Activated CD8-positive, alpha-beta memory T cell treated with anti-CD3 and anti-CD28 coated beads, Interleukin-2, amount 50 U/mL, for 24 hours (primary cell): Measurements from ENCODE around the gene CAV1.
"Not testable (repeated sequence)": the region's sequence is repeated elsewhere in the genome, so short reads cannot be mapped to it uniquely, and the experiment has no call there.

Experiments used
- DNase-seq: peaks from one replicate; pipeline ENCODE4 v3.0.0-alpha.2; 2020; ENCODE audit errors: extremely low read depth

CAV1 gene

DNA sequence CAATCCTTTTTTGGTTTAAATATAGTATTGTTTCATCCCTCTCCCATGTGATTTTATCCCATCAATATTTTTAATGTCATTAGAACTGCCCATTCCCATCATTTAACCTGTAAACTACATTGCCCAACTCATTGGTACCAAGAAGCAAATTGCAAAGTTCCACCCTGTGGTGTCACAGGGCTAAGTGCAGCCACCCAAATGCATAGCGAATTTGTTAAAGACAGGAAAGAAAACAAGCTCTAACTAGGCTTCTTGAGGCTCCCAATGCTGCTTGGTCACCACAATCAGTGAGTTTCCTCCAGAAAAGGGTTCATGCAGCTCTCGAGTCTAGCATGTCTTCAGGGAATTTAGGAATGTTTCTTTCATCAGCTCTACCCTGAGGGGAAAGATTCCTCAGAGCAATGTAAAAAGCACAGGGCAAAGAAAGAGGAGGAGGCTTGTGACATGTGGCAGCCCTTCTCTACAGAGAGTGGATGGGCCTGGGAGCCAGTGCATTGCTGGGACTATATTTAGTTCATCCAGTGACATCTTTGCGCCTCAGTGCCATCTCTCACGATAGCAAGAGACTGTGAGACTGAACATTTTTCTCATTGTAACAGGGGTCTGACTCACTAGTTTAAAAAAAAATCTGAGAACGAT is 58.1 kb downstream of the CAV1 start:
- DNase-seq = no peak

- DNase-seq = no peak
Observed at GRCh38 chr7:116583653-116584052, 58.8 kb downstream of the CAV1 start.

DNA sequence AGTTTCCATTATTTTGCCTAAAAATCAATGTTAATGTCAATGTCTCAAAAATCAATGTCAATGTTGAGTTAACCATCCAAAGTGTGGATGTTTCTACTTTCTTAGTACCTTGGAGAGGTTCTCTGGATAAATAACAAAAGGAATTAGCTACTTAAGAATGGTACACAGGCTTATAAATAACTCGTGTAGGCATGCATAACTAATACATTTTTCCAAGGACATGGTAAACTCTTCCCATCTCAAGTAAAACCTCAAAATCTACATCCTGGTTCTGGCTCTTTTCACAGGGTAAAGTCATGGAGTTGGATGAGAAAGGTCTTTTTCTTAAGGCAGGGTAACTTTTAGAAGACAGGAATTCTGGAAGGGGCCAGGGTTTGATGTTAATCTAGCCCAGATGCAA is 59.9 kb downstream of the CAV1 start:
- DNase-seq = no peak

- no peak for DNase-seq
Observed at GRCh38 chr7:116585392-116585791, 60.6 kb downstream of the CAV1 start.

GRCh38 chr7:116585967-116586366 is 61.1 kb downstream of the CAV1 start:
- no peak for DNase-seq

GRCh38 chr7:116587200-116587599 is 62.4 kb downstream of the CAV1 start:
- not testable (repeated sequence) for DNase-seq

DNA sequence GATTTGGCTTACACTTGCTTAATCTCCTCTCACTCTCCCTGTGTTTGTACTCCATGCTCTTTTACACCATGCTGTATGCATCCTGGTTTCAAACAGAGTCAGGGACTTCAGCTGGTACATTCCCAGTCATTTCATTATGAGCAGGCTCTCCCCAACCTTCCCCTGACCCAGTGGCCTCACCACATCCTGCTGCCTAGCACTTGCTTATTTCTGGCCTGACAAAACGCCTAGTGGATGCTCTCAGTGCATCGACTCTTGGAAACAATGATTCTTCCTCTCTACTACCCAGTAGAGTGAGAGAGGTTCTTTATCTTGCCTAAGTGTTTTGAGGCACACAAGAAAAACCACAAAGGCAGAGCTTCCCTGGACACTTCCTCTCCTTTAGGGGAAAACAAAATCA is 63.4 kb downstream of the CAV1 start:
- DNase-seq = no peak

DNA sequence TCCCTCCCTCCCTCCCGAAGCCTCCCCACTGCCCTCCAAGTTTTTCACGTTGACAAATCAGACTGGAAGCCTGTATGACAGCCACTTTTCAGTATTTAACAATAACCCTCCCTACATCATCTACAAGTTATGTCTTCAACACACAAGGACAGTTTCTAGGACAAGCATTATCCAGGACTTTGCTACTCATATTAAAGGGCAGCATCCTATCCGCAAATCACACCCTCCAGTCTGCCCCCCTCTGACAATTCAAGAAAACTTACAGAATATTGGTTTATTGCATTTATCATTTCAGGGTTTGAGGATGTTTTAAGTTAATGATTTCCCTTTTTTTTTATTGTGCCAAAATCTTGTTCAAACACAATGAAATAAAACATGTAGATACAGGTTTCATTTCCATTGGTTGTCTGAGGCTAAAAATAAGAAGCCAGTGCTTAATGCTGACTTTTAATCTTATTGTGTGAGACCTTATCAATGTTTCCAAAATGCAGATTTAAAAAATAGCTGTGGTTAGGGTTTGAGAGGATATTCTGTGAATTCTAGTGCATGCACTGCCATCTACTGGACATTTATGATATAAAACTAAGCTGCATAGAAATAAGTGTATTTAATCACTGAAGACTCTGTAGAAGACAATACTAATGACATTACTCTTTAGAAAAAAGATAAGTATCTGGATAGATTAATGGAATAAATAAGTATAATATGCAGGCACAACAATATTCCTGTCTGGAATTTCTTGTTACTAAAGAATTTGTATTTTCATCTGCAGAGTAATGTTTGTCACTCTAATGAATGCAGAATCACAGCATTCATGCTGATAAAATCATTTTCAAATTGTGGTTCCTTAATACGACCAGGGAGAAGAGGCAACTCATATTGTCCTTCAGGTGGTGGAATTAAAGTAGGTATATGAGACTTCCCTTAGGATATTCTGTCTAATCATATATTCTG is 64.1 kb downstream of the CAV1 start:
- DNase-seq = no peak

- no peak for DNase-seq
Observed at GRCh38 chr7:116591202-116592040, 66.6 kb downstream of the CAV1 start.

DNA sequence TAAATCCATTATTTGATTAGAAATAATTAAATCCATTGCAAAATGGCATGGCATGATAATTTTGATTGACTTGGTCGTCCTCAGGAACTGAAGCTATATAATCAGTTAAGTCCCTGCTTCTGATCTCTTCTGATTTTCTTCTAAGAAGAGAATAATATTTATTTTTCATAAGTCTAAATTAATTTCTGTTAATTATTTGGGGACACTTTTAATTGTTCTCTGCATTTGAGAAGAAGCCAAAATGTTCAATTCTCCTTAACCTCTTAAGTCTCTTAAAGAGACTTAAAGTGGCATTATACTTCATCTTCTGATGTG is 67.2 kb downstream of the CAV1 start:
- no peak for DNase-seq

GRCh38 chr7:116592445-116592844 is 67.6 kb downstream of the CAV1 start:
- no peak for DNase-seq

DNA sequence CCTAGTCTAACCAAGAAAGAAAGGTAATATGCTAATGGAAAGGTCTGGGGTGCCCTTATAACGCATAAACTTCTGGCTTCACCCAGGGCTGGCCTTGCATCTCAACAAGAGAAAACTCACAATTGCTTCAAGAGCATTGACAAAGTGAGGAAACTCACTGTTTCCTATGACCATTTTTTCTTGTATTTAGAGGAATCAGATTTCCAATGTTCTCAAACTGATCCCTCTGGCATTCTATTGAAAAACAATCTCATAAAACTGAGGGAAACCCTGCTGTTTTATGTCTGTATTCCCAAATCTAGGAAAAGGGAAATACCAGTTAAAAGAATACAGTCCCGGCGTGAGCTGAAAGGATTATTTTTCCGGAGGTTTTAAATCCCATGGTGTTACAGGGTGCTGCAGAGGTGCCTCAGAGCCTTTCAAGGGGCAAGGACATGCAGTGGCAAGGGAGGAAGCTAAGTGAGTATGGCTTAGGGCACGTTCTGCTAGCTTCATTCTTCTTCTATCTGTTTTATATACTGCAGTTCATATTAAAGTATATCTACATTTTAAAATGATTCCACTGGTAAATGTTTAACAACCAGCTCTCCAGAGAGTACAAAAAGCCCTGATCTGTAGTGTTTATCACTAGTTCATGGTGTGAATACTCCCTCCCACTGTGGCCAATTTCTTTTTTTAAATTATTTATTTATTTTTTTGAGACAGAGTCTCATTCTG is 68.7 kb downstream of the CAV1 start:
- no peak for DNase-seq

- no peak for DNase-seq
Observed at GRCh38 chr7:116595063-116595462, 70.2 kb downstream of the CAV1 start.

DNA sequence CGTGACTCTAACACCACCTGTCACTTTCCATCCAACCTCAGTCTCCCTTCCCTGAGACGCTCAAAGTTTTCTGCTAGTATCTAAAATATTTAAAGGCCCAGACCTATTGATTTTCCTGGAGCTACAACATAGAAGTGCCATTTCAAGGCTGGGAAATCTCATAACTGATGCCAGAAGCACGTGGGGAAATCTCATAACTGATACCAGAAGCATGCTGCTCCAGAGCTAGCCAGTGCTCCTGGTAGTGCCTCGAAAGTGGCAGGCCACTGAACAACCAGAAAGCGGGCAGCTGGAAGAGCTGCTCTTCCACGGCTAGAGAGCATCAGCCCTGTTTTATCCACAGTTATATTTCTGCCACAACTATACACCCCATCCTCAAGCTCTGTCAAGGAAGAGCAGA is 72.5 kb downstream of the CAV1 start:
- DNase-seq = no peak

GRCh38 chr7:116598278-116598677 is 73.4 kb downstream of the CAV1 start:
- no peak for DNase-seq

- DNase-seq = no peak
Observed at GRCh38 chr7:116598861-116599260, 74.0 kb downstream of the CAV1 start.

GRCh38 chr7:116601426-116601825 is 76.6 kb downstream of the CAV1 start:
- DNase-seq = no peak

DNA sequence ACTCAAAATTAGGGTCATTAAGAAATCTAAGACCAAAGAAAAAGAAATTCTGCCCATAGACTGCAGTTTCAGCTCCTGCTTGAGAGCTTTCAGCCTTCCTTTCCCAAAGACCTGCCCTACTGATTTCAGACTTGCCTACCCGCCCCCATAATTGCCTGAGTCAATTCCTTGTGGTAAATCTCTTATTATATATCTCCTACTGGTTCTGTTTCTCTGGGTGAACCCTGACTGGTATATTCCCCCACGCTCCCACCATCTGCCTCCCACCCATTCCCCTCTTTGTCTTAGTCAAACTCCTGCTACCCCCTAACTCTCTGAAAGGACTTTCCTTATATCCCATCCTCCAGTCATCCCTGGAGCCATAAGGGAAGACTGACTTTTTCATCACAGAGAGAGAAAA is 82.5 kb downstream of the CAV1 start:
- no peak for DNase-seq

GRCh38 chr7:116610210-116610609 is 85.4 kb downstream of the CAV1 start:
- no peak for DNase-seq

DNA sequence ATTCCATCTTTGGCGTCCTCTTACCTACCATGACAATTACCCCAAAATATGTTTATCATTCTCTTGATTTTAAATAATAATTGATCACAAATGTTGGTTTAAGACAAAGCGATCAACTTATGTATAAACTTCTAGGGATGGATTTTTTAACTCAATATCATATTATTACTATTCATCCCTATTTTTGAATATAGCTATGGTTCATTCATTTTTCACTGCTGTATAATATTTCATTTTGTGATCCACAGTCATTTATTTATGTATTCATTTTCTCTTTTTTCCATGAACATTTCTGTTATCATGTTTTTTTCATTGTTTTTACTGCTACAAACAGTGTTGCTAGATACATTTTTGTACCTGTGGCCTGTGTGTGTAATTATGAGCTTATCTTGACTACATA is 85.9 kb downstream of the CAV1 start:
- DNase-seq = no peak
